CD4-positive, CD25-positive, alpha-beta regulatory T cell (primary cell): ENCODE results near the gene DRD5. TPM values are rescaled to one million over a fixed set of nuclear protein-coding genes. Genes with fewer than 3 reads are reported as not detected.
"Not testable (repeated sequence)": the region's sequence is repeated elsewhere in the genome, so short reads cannot be mapped to it uniquely, and the experiment has no call there.

Experiments used
- ATAC-seq, 2 donors: fragments of 150-1000 bp; cut with Tn5 transposase; one replicate each; pipeline ENCODE4 v1.10.0; 2021; ENCODE audit warnings: low read depth in 2 of 2, moderate number of reproducible peaks in 2 of 2, moderate library complexity in 1 of 2
- DNase-seq, 3 donors: peaks; one replicate each; pipeline versions ENCODE4 v3.0.0 to v3.0.0-alpha.2; 2012 to 2022; ENCODE audit warnings: mixed read lengths in 1 of 3
- H3K27ac ChIP-seq: one replicate; pipeline ENCODE4 v1.7.0; 2013; ENCODE audit warnings: mild to moderate bottlenecking, low read length; ENCODE audit not compliant: insufficient read depth, poor library complexity, severe bottlenecking
- H3K27me3 ChIP-seq: one replicate; pipeline ENCODE4 v1.7.0; 2013; ENCODE audit warnings: low read length; ENCODE audit not compliant: control insufficient read depth, insufficient read depth
- H3K36me3 ChIP-seq: one replicate; pipeline ENCODE4 v1.7.0; 2013; ENCODE audit warnings: mild to moderate bottlenecking, low read length, moderate library complexity; ENCODE audit not compliant: control insufficient read depth, insufficient read depth
- H3K4me1 ChIP-seq: 2 replicates; pipeline ENCODE4 v1.7.0; 2013; ENCODE audit warnings: mild to moderate bottlenecking, low read length; ENCODE audit not compliant: insufficient read depth, control insufficient read depth, poor library complexity, severe bottlenecking
- H3K4me3 ChIP-seq: one replicate; pipeline ENCODE4 v1.7.0; 2013; ENCODE audit warnings: low read depth, mild to moderate bottlenecking, low read length, moderate library complexity
- H3K9me3 ChIP-seq, 2 experiments: 1 replicate in 1 of 2; 2 replicates in 1 of 2; pipeline ENCODE4 v1.7.0; 2013; ENCODE audit warnings: low read length in 2 of 2, mild to moderate bottlenecking in 1 of 2, moderate library complexity in 1 of 2; ENCODE audit not compliant: control insufficient read depth in 2 of 2
- H3K27ac Mint-ChIP-seq, 3 donors: one replicate each; pipeline ENCODE4 v1.8.0; 2020 to 2022; ENCODE audit warnings: mild to moderate bottlenecking in 3 of 3, mixed read lengths in 3 of 3, moderate library complexity in 2 of 3
- H3K27me3 Mint-ChIP-seq: one replicate; pipeline ENCODE4 v1.8.0; 2022; ENCODE audit warnings: mild to moderate bottlenecking, mixed read lengths
- H3K36me3 Mint-ChIP-seq: one replicate; pipeline ENCODE4 v1.8.0; 2020; ENCODE audit warnings: mixed read lengths
- H3K4me1 Mint-ChIP-seq, 4 donors: one replicate each; pipeline ENCODE4 v1.8.0; 2020 to 2022; ENCODE audit warnings: mixed read lengths in 4 of 4, mild to moderate bottlenecking in 1 of 4
- H3K4me3 Mint-ChIP-seq, 4 donors: one replicate each; pipeline ENCODE4 v1.8.0; 2020 to 2022; ENCODE audit warnings: mild to moderate bottlenecking in 4 of 4, mixed read lengths in 4 of 4, moderate library complexity in 3 of 4
- H3K9me3 Mint-ChIP-seq, 7 donors: one replicate each; pipeline ENCODE4 v1.8.0; 2020 to 2022; ENCODE audit warnings: mixed read lengths in 7 of 7, mild to moderate bottlenecking in 3 of 7, moderate library complexity in 2 of 7
- polyA plus RNA-seq, 4 donors: library from polyadenylated mRNA; unstranded; fragments of 300-500 nt; fragmentation: Illumina TruSeq; gene quantifications; one replicate each; pipeline ENCODE4 v1.2.3, GENCODE V29; 2021
- total RNA-seq: library from RNA; stranded (reverse); gene quantifications from one replicate; pipeline ENCODE4 v1.2.3, GENCODE V29; 2022

The DRD5 gene
- total and polyA plus RNA-seq, 5 donors from 2014 or later = not detected

- Mint-ChIP-seq H3K27ac (no peak overlapping the region), H3K9me3 (peaks cover 0 to 2% (median 0%) of the 10 kb centered on the region in 7 donors), H3K27me3 (no peaks in the 10 kb centered on the region), H3K36me3 (no peaks in the 10 kb centered on the region), H3K4me3 (no peak overlapping the region), H3K4me1 (no peaks in the 10 kb centered on the region)
- H3K9me3 ChIP-seq = no peaks in the 10 kb centered on the region
- DNase-seq = peak in 2 of 3 donors; percentile 13 to 67
- H3K27me3 ChIP-seq = no peaks in the 10 kb centered on the region
- no peaks in the 10 kb centered on the region for H3K36me3 ChIP-seq
- H3K4me1 ChIP-seq = no peaks in the 10 kb centered on the region
- no peak overlapping the region for H3K4me3 ChIP-seq
- no peak for ATAC-seq
- no peak overlapping the region for H3K27ac ChIP-seq
Measured at GRCh38 chr4:9762823-9763475, 18.5 kb upstream of the DRD5 start.

- no peak overlapping the region for H3K4me3 ChIP-seq
- H3K4me1 ChIP-seq = no peaks in the 10 kb centered on the region
- no peak for DNase-seq
- Mint-ChIP-seq H3K27me3 (no peaks in the 10 kb centered on the region), H3K4me1 (no peaks in the 10 kb centered on the region), H3K36me3 (no peaks in the 10 kb centered on the region), H3K27ac (no peak overlapping the region), H3K4me3 (no peak overlapping the region), H3K9me3 (peaks cover 0 to 2% (median 0%) of the 10 kb centered on the region in 7 donors)
- ATAC-seq = no peak
- no peak overlapping the region for H3K27ac ChIP-seq
- no peaks in the 10 kb centered on the region for H3K9me3 ChIP-seq
- H3K27me3 ChIP-seq = no peaks in the 10 kb centered on the region
- H3K36me3 ChIP-seq = no peaks in the 10 kb centered on the region
Measured at GRCh38 chr4:9764155-9764696, 17.2 kb upstream of the DRD5 start.

- H3K27me3 ChIP-seq = no peaks in the 10 kb centered on the region
- H3K27me3 Mint-ChIP-seq = no peaks in the 10 kb centered on the region
- DNase-seq (peak in 1 of 3 donors; percentile 16), ATAC-seq (no peak)
- no peaks in the 10 kb centered on the region for H3K36me3 ChIP-seq
- H3K27ac Mint-ChIP-seq = no peak overlapping the region
- peaks cover 0 to 2% (median 0%) of the 10 kb centered on the region in 7 donors for H3K9me3 Mint-ChIP-seq
- no peaks in the 10 kb centered on the region for H3K4me1 Mint-ChIP-seq
- H3K9me3 ChIP-seq = no peaks in the 10 kb centered on the region
- H3K36me3 Mint-ChIP-seq = no peaks in the 10 kb centered on the region
- no peak overlapping the region for H3K27ac ChIP-seq
- no peaks in the 10 kb centered on the region for H3K4me1 ChIP-seq
- H3K4me3 ChIP-seq = no peak overlapping the region
- no peak overlapping the region for H3K4me3 Mint-ChIP-seq
Measured at GRCh38 chr4:9765091-9765490, 16.3 kb upstream of the DRD5 start.

- ATAC-seq = no peak
- Mint-ChIP-seq H3K27me3 (peaks cover 7% of the 10 kb centered on the region), H3K36me3 (no peaks in the 10 kb centered on the region)
Measured at GRCh38 chr4:9769321-9769720, 12.1 kb upstream of the DRD5 start.

GRCh38 chr4:9771034-9771433, 10.4 kb upstream of the DRD5 start:
- Histone ChIP-seq H3K27ac (no peak overlapping the region), H3K4me1 (no peaks in the 10 kb centered on the region), H3K4me3 (no peak overlapping the region), H3K27me3 (no peaks in the 10 kb centered on the region), H3K36me3 (no peaks in the 10 kb centered on the region), H3K9me3 (no peaks in the 10 kb centered on the region)
- H3K36me3 Mint-ChIP-seq = no peaks in the 10 kb centered on the region
- H3K27me3 Mint-ChIP-seq = peaks cover 18% of the 10 kb centered on the region
- H3K4me1 Mint-ChIP-seq = no peaks in the 10 kb centered on the region
- no peak overlapping the region for H3K4me3 Mint-ChIP-seq
- H3K9me3 Mint-ChIP-seq = peaks cover 0 to 6% (median 0%) of the 10 kb centered on the region in 7 donors
- no peak for DNase-seq
- no peak for ATAC-seq
- H3K27ac Mint-ChIP-seq = no peak overlapping the region

More at GRCh38 chr4:9769321-9769720, 12.1 kb upstream of the DRD5 start:
- Histone ChIP-seq H3K27ac (no peak overlapping the region), H3K36me3 (no peaks in the 10 kb centered on the region), H3K9me3 (no peaks in the 10 kb centered on the region), H3K27me3 (no peaks in the 10 kb centered on the region), H3K4me3 (no peak overlapping the region), H3K4me1 (no peaks in the 10 kb centered on the region)
- peaks cover 0 to 5% (median 0%) of the 10 kb centered on the region in 7 donors for H3K9me3 Mint-ChIP-seq
- no peak for DNase-seq
- H3K4me3 Mint-ChIP-seq = no peak overlapping the region
- no peaks in the 10 kb centered on the region for H3K4me1 Mint-ChIP-seq
- H3K27ac Mint-ChIP-seq = no peak overlapping the region

- H3K27me3 Mint-ChIP-seq = peaks cover 24% of the 10 kb centered on the region
- ATAC-seq (no peak), DNase-seq (no peak)
- Histone ChIP-seq H3K4me3 (no peak overlapping the region), H3K27me3 (no peaks in the 10 kb centered on the region), H3K4me1 (no peaks in the 10 kb centered on the region), H3K27ac (no peak overlapping the region), H3K9me3 (no peaks in the 10 kb centered on the region), H3K36me3 (no peaks in the 10 kb centered on the region)
- no peak overlapping the region for H3K27ac Mint-ChIP-seq
- no peak overlapping the region for H3K4me3 Mint-ChIP-seq
- no peaks in the 10 kb centered on the region for H3K4me1 Mint-ChIP-seq
- no peaks in the 10 kb centered on the region for H3K36me3 Mint-ChIP-seq
- H3K9me3 Mint-ChIP-seq = peaks cover 0 to 6% (median 0%) of the 10 kb centered on the region in 7 donors
Measured at GRCh38 chr4:9773471-9773870, 8.0 kb upstream of the DRD5 start.

- H3K4me3 Mint-ChIP-seq = no peak overlapping the region
- H3K9me3 Mint-ChIP-seq = peaks cover 0 to 1% (median 0%) of the 10 kb centered on the region in 7 donors
- Histone ChIP-seq H3K4me3 (no peak overlapping the region), H3K9me3 (no peaks in the 10 kb centered on the region), H3K27ac (no peak overlapping the region), H3K36me3 (no peaks in the 10 kb centered on the region), H3K27me3 (no peaks in the 10 kb centered on the region), H3K4me1 (no peaks in the 10 kb centered on the region)
- no peaks in the 10 kb centered on the region for H3K36me3 Mint-ChIP-seq
- DNase-seq (no peak), ATAC-seq (no peak)
- no peaks in the 10 kb centered on the region for H3K4me1 Mint-ChIP-seq
- peaks cover 23% of the 10 kb centered on the region for H3K27me3 Mint-ChIP-seq
- no peak overlapping the region for H3K27ac Mint-ChIP-seq
Measured at GRCh38 chr4:9782136-9782436, 652 bp downstream of the DRD5 start.

- peaks cover 10% of the 10 kb centered on the region for H3K27me3 Mint-ChIP-seq
- H3K27ac Mint-ChIP-seq, H3K9me3 ChIP-seq, H3K9me3 Mint-ChIP-seq, ATAC-seq, H3K27me3 ChIP-seq, DNase-seq, H3K27ac ChIP-seq, H3K4me3 ChIP-seq, H3K4me1 ChIP-seq, H3K4me1 Mint-ChIP-seq, H3K4me3 Mint-ChIP-seq, H3K36me3 Mint-ChIP-seq, H3K36me3 ChIP-seq: not testable (repeated sequence)
Measured at GRCh38 chr4:9785891-9786290, 4.5 kb downstream of the DRD5 start.
